GM19239 (cell line): ENCODE measurements around the gene BCL2.

Experiments
- DNase-seq: peaks from one replicate; pipeline ENCODE4 v3.0.0; 2011; ENCODE audit warnings: low spot score; ENCODE audit not compliant: insufficient read length
- FAIRE-seq: peaks from 2 replicates; lab custom pipeline; 2011; peaks lifted over from hg19 to GRCh38; lab: Jason Lieb, UNC

The BCL2 gene

GRCh38 chr18:63312019-63312409 lies 7.6 kb downstream of the BCL2 start:
- FAIRE-seq, result no peak
- no peak for DNase-seq

GRCh38 chr18:63311118-63312018 lies 8.2 kb downstream of the BCL2 start:
- peak; percentile 100 for FAIRE-seq
- DNase-seq, result no peak

DNA sequence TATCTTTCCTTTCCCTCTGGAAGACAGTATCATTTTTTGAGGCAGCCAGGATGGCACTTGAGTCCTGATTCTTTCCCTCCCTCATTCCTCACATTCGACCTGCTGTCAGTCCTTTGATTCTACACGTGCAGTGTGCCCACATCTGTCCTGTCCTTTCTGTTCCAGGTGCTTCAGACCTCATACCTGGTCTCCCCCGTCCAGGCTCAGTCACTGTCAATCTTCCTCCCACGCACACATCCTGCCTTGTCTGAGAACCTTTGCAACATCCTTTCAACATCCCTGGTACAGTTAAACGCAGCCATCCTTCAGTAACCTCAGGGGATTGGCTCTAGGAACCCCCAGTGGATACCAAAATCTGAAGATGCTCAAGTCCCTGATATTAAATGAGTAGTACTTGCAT lies 10.1 kb downstream of the BCL2 start:
- DNase-seq, result no peak
- peak; percentile 92 for FAIRE-seq

DNA sequence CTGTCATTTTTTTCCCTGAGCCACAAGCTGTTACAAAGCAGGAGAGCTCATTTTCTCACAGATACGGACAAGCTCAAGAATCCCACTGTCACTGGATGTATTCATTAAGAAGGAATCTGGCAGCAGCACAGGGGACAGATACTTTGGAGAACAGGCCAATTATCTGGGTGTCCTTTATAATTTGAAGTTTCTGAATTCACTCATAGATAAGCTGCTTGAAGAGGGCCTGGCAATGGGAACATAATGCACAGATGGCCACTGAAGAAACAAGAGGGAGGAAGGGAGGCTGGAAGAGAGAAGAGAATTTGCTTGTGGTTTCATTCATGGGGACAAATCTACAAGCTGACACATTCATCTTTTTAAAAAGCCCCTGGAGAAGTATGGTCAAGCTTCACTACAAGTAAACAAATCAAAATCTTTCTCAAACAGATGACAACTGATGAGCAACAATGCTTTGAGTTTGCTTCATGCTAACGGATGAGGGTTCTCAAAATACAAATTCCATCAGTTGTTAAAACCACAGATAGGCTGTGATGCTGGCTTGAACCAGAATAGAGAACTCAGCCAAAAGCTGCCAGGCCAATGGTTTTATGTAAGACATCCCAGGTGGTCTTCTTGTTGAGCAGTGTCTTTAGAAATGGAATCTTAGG lies 11.9 kb downstream of the BCL2 start:
- FAIRE-seq, result peak; percentile 86
- no peak for DNase-seq

DNA sequence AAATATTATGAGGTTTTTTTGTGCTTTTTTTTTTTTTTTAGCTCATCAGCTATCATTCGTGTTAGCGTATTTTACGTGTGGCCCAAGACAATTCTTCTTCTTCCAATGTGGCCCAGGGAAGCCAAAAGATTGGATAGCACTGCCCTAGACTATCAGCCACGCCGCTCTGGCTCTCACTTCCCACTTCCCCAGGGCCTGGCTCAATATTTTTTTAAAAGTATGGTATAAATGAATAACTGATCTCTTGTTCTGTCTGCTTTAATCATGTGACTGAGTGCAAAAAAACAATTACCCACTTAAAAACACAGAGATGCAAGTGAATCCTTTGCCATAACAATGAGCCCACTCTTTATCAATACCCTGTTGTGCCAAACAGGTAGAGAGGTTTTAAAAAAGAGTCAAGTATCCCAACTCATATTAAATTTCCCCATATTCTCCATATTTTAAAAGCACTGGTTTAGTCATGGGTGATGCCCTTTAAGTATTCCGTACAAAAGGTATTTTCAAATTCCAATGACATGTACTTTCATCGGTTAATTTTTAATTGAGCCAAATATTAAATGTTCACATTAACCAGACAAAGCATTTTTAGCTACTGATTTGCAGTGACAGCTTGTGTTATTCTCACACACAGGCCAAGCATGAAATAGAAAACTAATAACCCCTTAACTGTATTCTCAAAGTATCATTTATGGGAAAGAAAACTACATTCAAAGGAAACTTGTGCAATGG lies 12.6 kb downstream of the BCL2 start:
- FAIRE-seq (peak; percentile 40), DNase-seq (no peak)

- DNase-seq (no peak), FAIRE-seq (peak; percentile 44)
These were observed 13.3 kb downstream of the BCL2 start for GRCh38 chr18:63306249-63306648.

- no peak for DNase-seq
- FAIRE-seq, result no peak
These were observed 16.0 kb downstream of the BCL2 start for GRCh38 chr18:63303547-63303946.

DNA sequence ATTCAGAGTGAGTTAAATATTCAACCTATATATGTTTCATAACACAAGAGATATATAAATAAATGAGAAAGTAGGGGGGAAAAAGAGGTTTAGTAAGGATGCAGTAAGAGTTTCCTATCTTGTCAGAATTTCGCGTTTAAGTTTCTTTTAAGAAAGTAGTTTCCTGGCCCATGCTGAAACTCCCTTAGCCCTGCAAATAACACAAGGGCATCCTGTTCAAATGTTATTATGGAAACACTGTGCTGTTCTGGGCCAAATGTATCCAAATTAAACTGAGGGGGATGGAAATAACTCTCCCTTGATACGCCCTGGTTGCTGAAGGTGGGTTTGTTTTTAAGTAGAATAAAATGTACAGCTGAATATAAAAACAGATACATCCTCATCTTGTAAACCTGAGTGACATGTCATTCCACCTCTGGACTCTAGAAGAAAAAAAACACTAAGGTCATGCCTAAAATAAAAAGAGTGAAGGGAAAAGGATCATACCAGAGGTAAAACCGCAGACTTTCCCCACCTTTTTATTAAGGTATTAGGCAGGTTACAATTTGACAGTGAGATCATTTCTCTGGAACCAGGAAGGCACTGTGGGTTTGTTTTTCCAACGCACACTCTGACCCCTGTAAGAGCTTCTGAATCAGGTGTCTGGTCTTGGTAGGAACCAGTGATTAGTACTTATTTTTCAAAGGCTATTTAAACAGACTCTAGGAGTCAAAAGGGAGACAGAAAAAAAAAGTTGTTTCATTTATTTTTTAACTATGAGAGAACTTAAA lies 16.7 kb downstream of the BCL2 start:
- FAIRE-seq (peak; percentile 92), DNase-seq (no peak)

- no peak for FAIRE-seq
- no peak for DNase-seq
These were observed 17.3 kb downstream of the BCL2 start for GRCh38 chr18:63302220-63302619.

GRCh38 chr18:63301434-63301833 lies 18.1 kb downstream of the BCL2 start:
- DNase-seq (no peak), FAIRE-seq (peak; percentile 70)

GRCh38 chr18:63299837-63300745 lies 19.5 kb downstream of the BCL2 start:
- peak; percentile 90 for FAIRE-seq
- DNase-seq, result no peak

DNA sequence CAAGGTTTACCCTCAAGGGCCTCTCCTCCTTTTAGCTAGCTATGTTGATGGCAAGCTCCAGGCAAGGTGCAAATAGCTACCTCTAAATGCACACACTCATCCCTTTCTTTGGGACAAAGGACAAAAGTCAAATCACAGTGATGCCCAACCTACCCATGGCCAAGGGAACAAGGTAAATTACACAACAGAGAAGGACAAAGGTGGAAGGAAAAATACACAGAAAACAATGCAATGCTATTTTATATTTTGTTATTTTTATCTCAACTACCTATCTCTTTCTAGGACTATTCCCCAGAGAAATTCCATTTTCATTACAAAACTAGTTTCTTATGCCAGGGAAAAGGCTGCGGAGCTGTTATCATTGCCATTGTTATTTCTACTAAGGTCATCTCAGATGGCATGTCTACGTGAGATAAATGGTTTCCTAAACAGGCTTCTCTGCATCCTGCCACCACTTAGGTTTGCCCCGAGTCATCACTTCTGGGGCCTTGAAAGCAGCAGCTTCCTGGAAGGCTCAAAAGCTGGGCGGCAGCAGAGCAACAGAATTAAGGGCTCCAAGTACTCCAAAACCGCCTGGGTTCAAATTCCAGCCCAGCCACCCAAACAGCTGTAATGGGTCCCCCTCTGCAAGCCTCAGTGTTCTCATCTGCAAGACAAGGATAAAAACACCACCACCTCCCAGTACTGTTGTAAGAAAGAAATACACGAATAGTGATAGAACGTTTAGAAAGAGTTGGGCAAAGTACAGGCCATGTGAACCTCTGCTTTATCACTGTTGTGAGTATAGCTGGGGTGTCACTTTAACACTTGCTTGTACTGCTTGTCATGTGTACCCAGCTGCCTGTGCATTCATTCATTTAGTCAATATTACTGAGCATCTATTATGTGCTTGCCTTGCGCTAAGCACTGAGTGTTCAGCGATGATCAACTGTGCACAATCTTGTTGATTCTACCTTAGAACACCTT lies 20.9 kb downstream of the BCL2 start:
- DNase-seq, result no peak
- FAIRE-seq, result peak; percentile 49

DNA sequence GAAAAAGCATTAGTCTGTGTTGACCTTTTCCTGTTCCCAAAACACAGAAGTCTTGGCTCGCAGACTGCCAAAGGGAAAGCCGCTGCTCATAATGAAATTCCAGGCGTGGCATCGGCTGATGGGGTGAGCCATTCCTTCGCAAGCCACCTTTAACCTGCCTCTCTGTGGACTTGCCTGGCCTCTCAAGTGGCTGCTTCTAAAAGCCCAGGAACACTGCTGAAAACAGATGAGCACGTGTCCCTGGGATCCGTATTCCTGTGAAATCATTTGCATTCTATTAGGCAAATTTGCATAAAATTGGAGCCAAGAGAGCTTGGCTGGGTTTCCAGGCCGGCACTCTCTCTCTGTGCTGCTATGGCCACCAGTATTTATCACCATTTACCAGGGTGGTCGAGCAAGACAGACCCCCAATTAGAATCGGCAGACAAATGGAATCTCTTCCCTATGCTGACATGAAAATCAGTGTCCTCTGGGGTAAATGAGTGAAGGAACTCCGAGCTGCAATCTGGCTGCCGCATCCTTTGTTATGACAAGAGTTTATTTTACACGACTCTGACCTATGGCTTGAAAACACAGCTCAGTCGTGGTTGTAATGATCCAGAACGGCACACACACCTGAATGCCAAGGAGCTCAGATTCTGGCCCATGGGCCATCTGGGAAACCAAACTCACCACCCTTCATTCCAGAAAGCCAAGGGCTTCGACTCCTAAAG lies 21.7 kb downstream of the BCL2 start:
- DNase-seq (no peak), FAIRE-seq (no peak)

DNA sequence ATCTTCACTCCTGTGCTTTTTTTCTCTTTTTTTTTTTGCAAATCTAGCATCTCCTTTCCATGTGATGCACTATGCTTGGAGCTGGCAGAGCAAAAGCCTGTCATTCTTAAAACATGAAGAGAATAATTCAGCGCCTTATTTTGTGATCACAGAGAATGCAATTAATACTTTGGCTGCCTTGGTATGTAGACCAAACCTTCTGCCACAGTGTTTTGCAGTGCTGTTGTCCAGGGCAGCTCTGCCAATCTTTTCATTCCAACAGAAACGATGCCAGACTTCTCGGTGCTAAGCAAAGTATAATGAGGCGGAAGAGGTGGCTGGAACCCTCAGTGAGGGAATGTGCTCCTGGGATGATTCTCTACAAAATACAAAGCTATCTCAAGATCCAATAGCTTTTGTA lies 25.6 kb downstream of the BCL2 start:
- FAIRE-seq, result no peak
- DNase-seq, result no peak

- FAIRE-seq (peak; percentile 96), DNase-seq (no peak)
These were observed 26.5 kb downstream of the BCL2 start for GRCh38 chr18:63292831-63293683.

DNA sequence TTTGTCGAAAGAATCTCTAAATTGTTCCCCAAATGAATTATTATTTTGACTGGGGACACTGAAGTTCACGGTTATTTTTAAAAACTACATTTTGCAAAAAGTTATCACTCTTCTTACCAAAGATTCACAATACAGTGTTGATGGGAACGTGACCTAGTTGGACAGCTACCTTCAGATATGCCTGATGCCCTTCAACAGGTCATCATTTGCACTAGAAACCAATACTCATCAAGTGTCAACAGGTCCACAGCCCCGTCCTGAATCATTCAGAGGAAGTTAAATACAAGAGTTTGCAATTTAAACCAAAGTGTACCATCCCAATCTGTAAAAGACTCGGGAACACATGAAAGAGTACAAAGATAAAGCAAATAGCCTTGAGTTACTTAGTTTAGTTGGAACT lies 28.3 kb downstream of the BCL2 start:
- no peak for FAIRE-seq
- DNase-seq, result no peak

GRCh38 chr18:63290821-63291200 lies 28.8 kb downstream of the BCL2 start:
- no peak for FAIRE-seq
- DNase-seq, result no peak
